T-cell (primary cell): ENCODE measurements around the gene FAT1. TPM values are rescaled to one million over a fixed set of nuclear protein-coding genes. Genes with fewer than 3 reads are reported as not detected.

Source experiments
- ATAC-seq, 4 experiments: fragments of 200-7000 bp in 3 of 4; fragments of 150-1000 bp in 1 of 4; cut with Tn5 transposase; replicated peaks in 1 of 4; 1 replicate in 3 of 4; 2 replicates in 1 of 4; pipeline ENCODE4 v1.10.0; 2021; ENCODE audit warnings: moderate library complexity in 3 of 4, mild to moderate bottlenecking in 2 of 4, moderate number of reproducible peaks in 1 of 4
- CTCF ChIA-PET, 2 donors: fragments of 300-600 bp; sonication (Branson Sonifier 250); formaldehyde crosslinking; loops; one replicate each; lab custom pipeline; 2022; ENCODE audit warnings: antibody characterized with exemption in 2 of 2; lab: Charles Lee
- POLR2A ChIA-PET, 2 donors: fragments of 300-600 bp; sonication (Branson Sonifier 250); formaldehyde crosslinking; loops; one replicate each; lab custom pipeline; 2022; ENCODE audit warnings: antibody characterized with exemption in 2 of 2; lab: Charles Lee
- DNase-seq, 35 experiments: peaks; one replicate each; pipeline versions ENCODE4 v3.0.0 to v3.0.0-alpha.2; 2013 to 2023
- H3K27ac ChIP-seq: one replicate; pipeline ENCODE4 v1.5.1; 2013; ENCODE audit warnings: low read length
- H3K27me3 ChIP-seq, 2 experiments: replicated peaks in 1 of 2; 1 replicate in 1 of 2; 2 replicates in 1 of 2; pipeline versions ENCODE4 v1.6.1 to v1.7.0; 2013; ENCODE audit warnings: low read length in 1 of 2, mixed read lengths in 1 of 2; ENCODE audit not compliant: control insufficient read depth in 2 of 2, insufficient read depth in 2 of 2; ENCODE audit errors: extremely low read depth in 1 of 2
- H3K36me3 ChIP-seq, 2 donors: 1 replicate in 1 of 2; 2 replicates in 1 of 2; pipeline versions ENCODE4 v1.6.1 to v1.7.0; 2013; ENCODE audit warnings: low read length in 1 of 2; ENCODE audit not compliant: control insufficient read depth in 2 of 2, insufficient read depth in 1 of 2; ENCODE audit errors: extremely low read depth in 1 of 2
- H3K4me1 ChIP-seq, 2 experiments: 1 replicate in 1 of 2; 2 replicates in 1 of 2; pipeline versions ENCODE4 v1.6.1 to v1.7.0; 2013; ENCODE audit warnings: low read length in 2 of 2, mixed read lengths in 1 of 2; ENCODE audit not compliant: insufficient read depth in 2 of 2, control insufficient read depth in 1 of 2; ENCODE audit errors: extremely low read depth in 1 of 2
- H3K4me3 ChIP-seq, 2 donors: 1 replicate in 1 of 2; 2 replicates in 1 of 2; pipeline versions ENCODE4 v1.5.1 to v1.7.0; 2013; ENCODE audit warnings: mild to moderate bottlenecking in 2 of 2, low read length in 1 of 2, moderate library complexity in 1 of 2; ENCODE audit not compliant: control insufficient read depth in 1 of 2; ENCODE audit errors: extremely low read depth in 1 of 2
- H3K9me3 ChIP-seq: 2 replicates; pipeline ENCODE4 v1.7.0; 2013
- H3K27ac Mint-ChIP-seq, 2 donors: one replicate each; pipeline ENCODE4 v1.8.0; 2020 to 2021; ENCODE audit warnings: mild to moderate bottlenecking in 2 of 2, mixed read lengths in 2 of 2
- H3K27me3 Mint-ChIP-seq, 2 donors: one replicate each; pipeline ENCODE4 v1.8.0; 2021 to 2022; ENCODE audit warnings: mixed read lengths in 2 of 2
- H3K36me3 Mint-ChIP-seq: one replicate; pipeline ENCODE4 v1.8.0; 2021; ENCODE audit warnings: mixed read lengths
- H3K4me1 Mint-ChIP-seq, 3 donors: one replicate each; pipeline ENCODE4 v1.8.0; 2020 to 2022; ENCODE audit warnings: mixed read lengths in 3 of 3, mild to moderate bottlenecking in 1 of 3
- H3K4me3 Mint-ChIP-seq, 3 donors: one replicate each; pipeline ENCODE4 v1.8.0; 2020 to 2022; ENCODE audit warnings: mild to moderate bottlenecking in 3 of 3, mixed read lengths in 3 of 3, moderate library complexity in 3 of 3
- H3K9me3 Mint-ChIP-seq, 3 donors: one replicate each; pipeline ENCODE4 v1.8.0; 2020 to 2022; ENCODE audit warnings: mixed read lengths in 3 of 3
- whole genome bisulfite sequencing: methylation state at CpG from one replicate; pipeline ENCODE4 v1.1.5; 2013; ENCODE audit warnings: missing lambda C conversion rate; ENCODE audit not compliant: insufficient coverage; 5-methylcytosine and 5-hydroxymethylcytosine counted together
- total RNA-seq, 35 experiments: library from RNA in 6 of 35; stranded (reverse) in 6 of 35; fragments of 120-200 nt in 1 of 35; gene quantifications; one replicate each; pipeline versions ENCODE4 v1.2.1 to v1.2.4 and lab custom pipeline; 2013 to 2026

FAT1 gene
- total RNA-seq = 1 to 10 TPM in 3 of 5 donors, not detected in 2; 1.0 to 1.5 (median 1.5) TPM
- 0.33 TPM for total RNA-seq (2013)
- 0 to 0.88 (median 0) reads per million in 29 experiments for total RNA-seq (lab: John Stamatoyannopoulos, UW)

DNA sequence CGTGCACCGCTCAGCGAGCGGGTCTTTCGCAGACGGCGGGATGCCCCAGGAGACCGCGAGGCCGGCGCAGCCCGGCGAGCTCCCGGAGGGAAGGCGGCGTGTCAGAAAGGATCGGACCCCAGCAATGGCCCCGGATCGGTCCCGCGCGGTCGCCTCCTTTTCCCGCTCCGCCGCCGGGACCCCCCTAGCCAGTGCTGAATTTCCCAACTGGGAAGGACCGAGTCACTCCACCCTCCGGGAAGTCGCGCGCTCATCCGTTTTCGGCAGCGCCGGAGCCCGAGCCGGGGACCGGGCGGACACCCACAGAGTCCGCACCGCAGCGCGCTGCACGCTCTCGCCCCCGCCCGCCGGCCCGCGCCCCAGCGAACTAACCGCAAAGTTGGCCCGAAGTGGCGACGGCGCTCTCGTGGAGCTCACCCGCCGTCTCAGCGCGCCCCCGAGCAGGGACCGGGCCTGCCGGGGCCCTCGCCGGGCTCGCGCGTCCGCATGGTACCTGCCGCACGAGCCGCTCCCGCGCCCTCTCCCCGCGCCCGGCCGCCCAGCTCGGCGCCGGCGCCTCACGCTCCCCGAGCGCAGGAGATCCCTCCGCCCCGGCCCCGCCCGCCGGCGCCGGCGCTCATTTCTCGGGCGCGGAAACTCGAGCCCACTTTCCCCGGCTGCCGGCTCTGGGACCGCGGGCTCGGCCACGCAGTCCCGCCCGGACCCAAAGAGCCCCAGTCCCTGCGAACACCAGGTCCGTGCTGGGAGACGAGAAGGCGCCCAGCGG is at the start of gene FAT1:
Gene FAT1, minus strand, starts transcription at position 565 of the 766 bp plus-strand sequence. CDS start 14,029 bp downstream, outside the sequence.
- H3K27ac ChIP-seq = no peak within 1 kb of the TSS
- peaks cover 24 to 46% of the 10 kb centered on the region in 2 experiments for H3K27me3 ChIP-seq
- POLR2A ChIA-PET = no interaction called here
- peaks cover 0 to 23% (median 21%) of the 10 kb centered on the region in 3 donors for H3K4me1 Mint-ChIP-seq
- CTCF ChIA-PET = no interaction called here
- DNase-seq (no peak), ATAC-seq (no peak)
- H3K9me3 Mint-ChIP-seq = peaks cover 0 to 4% (median 0%) of the 10 kb centered on the region in 3 donors
- no peaks in the 10 kb centered on the region for H3K36me3 ChIP-seq
- WGBS = 5% methylated on average over 112 of the region's 112 CpGs
- peaks cover 34 to 51% of the 10 kb centered on the region in 2 donors for H3K27me3 Mint-ChIP-seq
- H3K4me1 ChIP-seq = peaks cover 0 to 6% of the 10 kb centered on the region in 2 experiments
- peak within 1 kb of the TSS; percentile 43 to 61 (median 44) for H3K4me3 Mint-ChIP-seq
- peak within 1 kb of the TSS in 1 of 2 donors; percentile 82 for H3K4me3 ChIP-seq
- no peak within 1 kb of the TSS for H3K27ac Mint-ChIP-seq
- H3K36me3 Mint-ChIP-seq = no peaks in the 10 kb centered on the region
- H3K9me3 ChIP-seq = peaks cover 6% of the 10 kb centered on the region

DNA sequence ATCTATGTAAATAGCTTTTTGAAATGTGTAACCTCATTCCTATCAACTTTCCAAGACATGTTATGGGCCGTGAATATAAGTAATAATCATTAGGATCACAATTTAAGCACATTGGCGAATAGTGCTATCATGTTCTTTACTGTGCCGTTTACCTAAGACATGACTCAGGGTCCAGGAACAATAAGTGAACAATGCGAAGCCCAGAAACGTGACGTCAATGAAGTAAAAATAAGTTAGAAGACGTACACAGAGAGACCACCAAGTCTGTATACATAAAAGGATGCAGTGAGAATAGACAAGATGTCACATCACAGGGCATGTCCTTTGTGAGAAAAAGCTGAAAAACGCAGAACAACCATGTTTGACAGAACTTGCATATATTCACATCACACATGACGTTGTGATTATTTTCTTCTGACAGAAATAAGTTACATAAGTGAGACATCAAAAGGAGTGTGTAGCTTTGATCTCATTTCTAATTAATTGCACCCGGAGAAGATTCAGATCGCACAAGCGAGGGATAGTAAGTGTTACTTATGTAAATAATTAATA is 49.4 kb upstream of the FAT1 start:
- Mint-ChIP-seq H3K36me3 (no peaks in the 10 kb centered on the region), H3K4me3 (no peak overlapping the region), H3K27ac (no peak overlapping the region), H3K9me3 (peaks cover 0 to 29% (median 5%) of the 10 kb centered on the region in 3 donors), H3K27me3 (no peaks in the 10 kb centered on the region), H3K4me1 (no peaks in the 10 kb centered on the region)
- no peaks in the 10 kb centered on the region for H3K9me3 ChIP-seq
- H3K27me3 ChIP-seq = no peaks in the 10 kb centered on the region
- no peak overlapping the region for H3K27ac ChIP-seq
- CTCF ChIA-PET = no interaction called here
- DNase-seq (no peak), ATAC-seq (no peak)
- no peak overlapping the region for H3K4me3 ChIP-seq
- whole genome bisulfite sequencing = 100% methylated on average over 3 of the region's 12 CpGs
- H3K36me3 ChIP-seq = no peaks in the 10 kb centered on the region
- no peaks in the 10 kb centered on the region for H3K4me1 ChIP-seq
- POLR2A ChIA-PET = no interaction called here

GRCh38 chr4:186771624-186772023 is 48.0 kb upstream of the FAT1 start:
- Mint-ChIP-seq H3K9me3 (peaks cover 6 to 34% (median 11%) of the 10 kb centered on the region in 3 donors), H3K27me3 (no peaks in the 10 kb centered on the region), H3K4me1 (no peaks in the 10 kb centered on the region), H3K4me3 (no peak overlapping the region), H3K36me3 (no peaks in the 10 kb centered on the region), H3K27ac (no peak overlapping the region)
- no peaks in the 10 kb centered on the region for H3K4me1 ChIP-seq
- H3K36me3 ChIP-seq = no peaks in the 10 kb centered on the region
- no peaks in the 10 kb centered on the region for H3K9me3 ChIP-seq
- ChIA-PET POLR2A (no interaction called here), CTCF (no interaction called here)
- WGBS = 100% methylated on average over 1 of the region's 2 CpGs
- ATAC-seq (no peak), DNase-seq (no peak)
- no peak overlapping the region for H3K27ac ChIP-seq
- H3K4me3 ChIP-seq = no peak overlapping the region
- no peaks in the 10 kb centered on the region for H3K27me3 ChIP-seq

- Histone ChIP-seq H3K9me3 (no peaks in the 10 kb centered on the region), H3K4me3 (no peak overlapping the region), H3K27me3 (no peaks in the 10 kb centered on the region), H3K36me3 (no peaks in the 10 kb centered on the region), H3K27ac (no peak overlapping the region), H3K4me1 (no peaks in the 10 kb centered on the region)
- ChIA-PET CTCF (no interaction called here), POLR2A (no interaction called here)
- no peak overlapping the region for H3K27ac Mint-ChIP-seq
- H3K36me3 Mint-ChIP-seq = no peaks in the 10 kb centered on the region
- no peak for ATAC-seq
- no peaks in the 10 kb centered on the region for H3K27me3 Mint-ChIP-seq
- H3K4me1 Mint-ChIP-seq = no peaks in the 10 kb centered on the region
- no peak for DNase-seq
- peaks cover 6 to 29% (median 11%) of the 10 kb centered on the region in 3 donors for H3K9me3 Mint-ChIP-seq
- 92% methylated on average over 1 of the region's 4 CpGs for WGBS
- no peak overlapping the region for H3K4me3 Mint-ChIP-seq
Observed at GRCh38 chr4:186770481-186771175, 47.0 kb upstream of the FAT1 start.

DNA sequence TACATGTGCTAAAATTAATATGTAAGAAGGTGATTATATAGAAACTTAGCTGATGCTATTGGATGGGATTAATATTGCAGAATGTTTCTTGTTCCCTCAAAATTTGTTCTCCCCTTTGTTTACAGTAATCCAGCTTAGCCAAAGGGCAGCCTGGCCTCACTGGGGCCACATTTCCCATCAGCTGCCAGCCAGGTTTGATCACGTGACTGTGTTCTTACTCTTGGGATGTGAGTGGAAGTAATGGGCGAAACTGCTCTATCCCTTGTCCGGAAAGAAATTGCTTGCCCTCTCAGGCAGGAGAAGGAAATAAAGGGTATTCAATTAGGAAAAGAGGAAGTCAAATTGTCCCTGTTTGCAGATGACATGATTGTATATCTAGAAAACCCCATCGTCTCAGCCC is 44.1 kb upstream of the FAT1 start:
- Mint-ChIP-seq H3K4me1 (no peaks in the 10 kb centered on the region), H3K27ac (no peak overlapping the region), H3K4me3 (no peak overlapping the region), H3K27me3 (no peaks in the 10 kb centered on the region), H3K9me3 (peaks cover 9 to 18% (median 11%) of the 10 kb centered on the region in 3 donors), H3K36me3 (no peaks in the 10 kb centered on the region)
- Histone ChIP-seq H3K4me1 (no peaks in the 10 kb centered on the region), H3K9me3 (no peaks in the 10 kb centered on the region), H3K27ac (no peak overlapping the region), H3K27me3 (no peaks in the 10 kb centered on the region), H3K4me3 (no peak overlapping the region), H3K36me3 (no peaks in the 10 kb centered on the region)
- ChIA-PET CTCF (no interaction called here), POLR2A (no interaction called here)
- no peak for DNase-seq
- no peak for ATAC-seq
- 100% methylated on average over 2 of the region's 4 CpGs for WGBS

DNA sequence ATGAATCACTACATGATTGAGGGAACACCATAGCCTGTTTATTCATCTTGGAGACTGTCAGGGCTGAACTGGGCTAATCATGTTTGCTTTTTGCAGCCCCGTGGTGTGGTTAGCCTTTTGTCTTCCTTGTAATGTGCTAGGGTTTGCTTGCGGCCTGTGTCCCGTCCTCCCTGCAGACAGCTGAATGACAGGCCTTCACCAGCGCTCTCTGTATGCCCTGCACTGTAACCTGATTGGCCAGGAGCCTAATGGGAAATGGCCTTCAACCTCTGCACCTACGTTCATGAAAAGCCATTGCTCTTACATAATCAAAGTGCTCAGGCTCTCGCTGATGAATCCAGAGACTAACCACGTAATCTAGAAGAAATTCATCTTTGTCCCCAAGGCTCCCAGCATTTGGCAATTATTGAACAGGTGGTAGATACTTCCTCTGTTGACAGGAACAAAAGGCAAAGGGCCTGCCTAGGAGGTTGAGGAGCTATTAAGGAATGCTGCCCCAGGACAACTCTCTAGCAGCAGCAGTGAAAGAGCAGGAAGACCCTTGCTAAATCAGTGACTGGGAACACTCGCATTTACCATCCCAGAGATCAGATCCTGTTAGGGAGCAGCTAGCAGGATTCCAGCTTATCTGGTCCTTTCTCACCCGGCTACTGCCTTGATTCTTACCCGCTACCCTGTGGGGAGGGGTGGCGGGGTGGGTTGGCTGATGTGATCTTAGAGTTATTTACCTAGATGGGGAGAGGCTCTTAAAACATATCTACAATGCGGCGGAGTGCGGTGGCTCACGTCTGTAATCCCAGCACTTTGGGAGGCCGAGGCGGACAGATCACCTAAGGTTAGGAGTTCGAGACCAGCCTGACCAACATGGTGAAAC is 42.3 kb upstream of the FAT1 start:
- Mint-ChIP-seq H3K36me3 (no peaks in the 10 kb centered on the region), H3K4me3 (no peak overlapping the region), H3K27ac (no peak overlapping the region), H3K9me3 (peaks cover 9 to 15% (median 13%) of the 10 kb centered on the region in 3 donors), H3K4me1 (no peaks in the 10 kb centered on the region), H3K27me3 (no peaks in the 10 kb centered on the region)
- Histone ChIP-seq H3K27me3 (no peaks in the 10 kb centered on the region), H3K4me1 (no peaks in the 10 kb centered on the region), H3K27ac (no peak overlapping the region), H3K4me3 (no peak overlapping the region), H3K36me3 (no peaks in the 10 kb centered on the region), H3K9me3 (no peaks in the 10 kb centered on the region)
- WGBS = 69% methylated on average over 10 of the region's 18 CpGs
- DNase-seq (no peak), ATAC-seq (no peak)
- ChIA-PET CTCF (no interaction called here), POLR2A (no interaction called here)
